Smooth muscle cell (in vitro differentiated cells): Measurements from ENCODE around the gene TPRN. TPM values are rescaled to one million over a fixed set of nuclear protein-coding genes. Genes with fewer than 3 reads are reported as not detected.

Experiments
- DNase-seq: peaks from one replicate; lab custom pipeline; 2025; ENCODE audit not compliant: unreplicated experiment; lab: John Stamatoyannopoulos, UW
- H2AFZ ChIP-seq: fragments of 200-600 bp; sonication (generic); 2 replicates; pipeline ENCODE4 v1.6.0; 2016; ENCODE audit warnings: antibody characterized with exemption, low read depth, mild to moderate bottlenecking
- H3F3A ChIP-seq: fragments of 200-600 bp; sonication (generic); 2 replicates; pipeline ENCODE4 v1.6.0; 2017; ENCODE audit warnings: antibody characterized with exemption, low read depth
- H3K27ac ChIP-seq: fragments of 200-600 bp; sonication (generic); 2 replicates; pipeline ENCODE4 v1.5.1; 2016; ENCODE audit warnings: low read depth, mild to moderate bottlenecking
- H3K27me3 ChIP-seq: fragments of 200-600 bp; sonication (generic); 2 replicates; pipeline ENCODE4 v1.6.1; 2016; ENCODE audit warnings: low read depth, mild to moderate bottlenecking
- H3K36me3 ChIP-seq: fragments of 200-600 bp; sonication (generic); 2 replicates; pipeline ENCODE4 v1.5.1; 2016; ENCODE audit warnings: low read depth
- H3K4me1 ChIP-seq: fragments of 200-600 bp; sonication (generic); 2 replicates; pipeline ENCODE4 v1.5.1; 2016; ENCODE audit warnings: low read depth
- H3K4me2 ChIP-seq: fragments of 200-600 bp; sonication (generic); 2 replicates; pipeline ENCODE4 v1.6.0; 2016; ENCODE audit warnings: mild to moderate bottlenecking
- H3K4me3 ChIP-seq: fragments of 200-600 bp; sonication (generic); 2 replicates; pipeline ENCODE4 v1.5.1; 2016; ENCODE audit warnings: mild to moderate bottlenecking
- H3K79me2 ChIP-seq: fragments of 200-600 bp; sonication (generic); 2 replicates; pipeline ENCODE4 v1.6.0; 2016; ENCODE audit warnings: low read depth, mild to moderate bottlenecking
- H3K9ac ChIP-seq: fragments of 200-600 bp; sonication (generic); 2 replicates; pipeline ENCODE4 v1.6.0; 2016; ENCODE audit warnings: low read depth
- H3K9me3 ChIP-seq: fragments of 200-600 bp; sonication (generic); replicated peaks from 2 replicates; pipeline ENCODE4 v1.5.1; 2016; ENCODE audit warnings: low read depth
- H4K20me1 ChIP-seq: fragments of 200-600 bp; sonication (generic); 2 replicates; pipeline ENCODE4 v1.6.0; 2016; ENCODE audit warnings: low read depth
- WGBS: methylation state at CpG from one replicate; pipeline ENCODE4 v1.1.7; 2016; ENCODE audit warnings: low lambda C conversion rate; 5-methylcytosine and 5-hydroxymethylcytosine counted together
- polyA plus RNA-seq: library from polyadenylated mRNA; unstranded; fragments of >200 nt; fragmentation: Nextera tagmentation; extraction: Ambion mirVana; gene quantifications from 2 replicates; pipeline ENCODE4 v1.2.1, GENCODE V29; 2016
- total RNA-seq: library from RNA; depleted of rRNA; stranded (reverse); fragments of >200 nt; gene quantifications from 2 replicates; pipeline ENCODE4 v1.2.3, GENCODE V29; 2014
- TF ChIP-seq, protein P1 (sequence below): fragments of 200-600 bp; sonication (generic); IDR thresholded peaks from 2 replicates; pipeline ENCODE4 v1.5.1; 2017; ENCODE audit warnings: borderline replicate concordance, mild to moderate bottlenecking, antibody characterized with exemption; ENCODE audit not compliant: insufficient read depth, poor library complexity, severe bottlenecking

TPRN gene
- total and polyA plus RNA-seq, 2 experiments from 2014 or later = 4.0 to 19.0 TPM

DNA sequence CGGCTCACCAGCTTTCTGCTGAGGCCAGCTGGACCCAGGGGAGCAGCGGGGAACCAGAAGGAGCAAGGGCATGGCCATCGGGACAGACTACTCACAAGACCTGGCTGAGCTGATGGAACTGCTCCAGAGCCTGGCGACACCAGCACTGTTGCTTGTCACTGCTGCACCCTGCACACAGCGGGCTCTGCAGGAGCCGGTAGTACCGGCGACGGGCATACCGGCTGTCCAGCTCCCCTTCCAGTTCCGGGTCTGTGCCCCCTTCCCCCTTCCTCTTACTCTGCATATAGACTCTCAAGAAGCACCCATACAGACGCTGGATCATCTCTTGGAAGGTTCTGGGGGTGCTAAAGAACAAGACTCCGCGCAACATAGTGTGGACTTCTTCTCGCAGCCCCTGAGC, 13.2 kb downstream of the TPRN start:
- no peaks in the 10 kb centered on the region for H3K36me3 ChIP-seq
- H3K9ac ChIP-seq = peak overlapping the region; percentile 96

DNA sequence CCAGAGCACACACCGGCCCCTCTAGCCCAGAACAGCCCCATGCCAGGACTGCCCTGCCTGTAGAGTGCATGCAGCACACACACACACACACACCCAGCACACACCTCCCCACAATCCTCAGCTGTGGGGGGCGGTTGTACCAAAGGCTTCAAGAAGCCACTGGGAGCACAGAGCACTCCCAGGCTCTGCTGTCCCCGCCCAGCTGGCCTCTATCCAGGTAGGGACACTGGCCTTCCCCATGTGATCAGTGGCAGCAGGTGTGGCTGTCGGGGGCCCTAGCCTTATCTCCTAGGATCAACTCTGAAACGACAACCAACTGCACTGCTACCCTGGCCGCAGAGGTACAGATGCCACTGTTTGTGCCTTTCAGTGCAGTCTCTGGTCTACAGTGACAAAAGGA, 14.2 kb downstream of the TPRN start:
- TF ChIP-seq, protein P1, sequence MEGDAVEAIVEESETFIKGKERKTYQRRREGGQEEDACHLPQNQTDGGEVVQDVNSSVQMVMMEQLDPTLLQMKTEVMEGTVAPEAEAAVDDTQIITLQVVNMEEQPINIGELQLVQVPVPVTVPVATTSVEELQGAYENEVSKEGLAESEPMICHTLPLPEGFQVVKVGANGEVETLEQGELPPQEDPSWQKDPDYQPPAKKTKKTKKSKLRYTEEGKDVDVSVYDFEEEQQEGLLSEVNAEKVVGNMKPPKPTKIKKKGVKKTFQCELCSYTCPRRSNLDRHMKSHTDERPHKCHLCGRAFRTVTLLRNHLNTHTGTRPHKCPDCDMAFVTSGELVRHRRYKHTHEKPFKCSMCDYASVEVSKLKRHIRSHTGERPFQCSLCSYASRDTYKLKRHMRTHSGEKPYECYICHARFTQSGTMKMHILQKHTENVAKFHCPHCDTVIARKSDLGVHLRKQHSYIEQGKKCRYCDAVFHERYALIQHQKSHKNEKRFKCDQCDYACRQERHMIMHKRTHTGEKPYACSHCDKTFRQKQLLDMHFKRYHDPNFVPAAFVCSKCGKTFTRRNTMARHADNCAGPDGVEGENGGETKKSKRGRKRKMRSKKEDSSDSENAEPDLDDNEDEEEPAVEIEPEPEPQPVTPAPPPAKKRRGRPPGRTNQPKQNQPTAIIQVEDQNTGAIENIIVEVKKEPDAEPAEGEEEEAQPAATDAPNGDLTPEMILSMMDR = no peak
- DNase-seq = no peak
- H3K27me3 ChIP-seq = no peaks in the 10 kb centered on the region
- no peak overlapping the region for H3K27ac ChIP-seq
- H3K9me3 ChIP-seq = no peaks in the 10 kb centered on the region
- H3K79me2 ChIP-seq = peaks cover 39% of the 10 kb centered on the region
- peaks cover 10% of the 10 kb centered on the region for H4K20me1 ChIP-seq
- H3K4me2 ChIP-seq = peak overlapping the region; percentile 100
- no peak overlapping the region for H3K4me3 ChIP-seq
- 90% methylated on average over 6 of the region's 6 CpGs for WGBS
- peaks cover 12% of the 10 kb centered on the region for H3F3A ChIP-seq
- H3K9ac ChIP-seq = no peak overlapping the region
- H3K36me3 ChIP-seq = no peaks in the 10 kb centered on the region
- H2AFZ ChIP-seq = no peak overlapping the region
- H3K4me1 ChIP-seq = peaks cover 18% of the 10 kb centered on the region

More for the DNA sequence above, 13.2 kb downstream of the TPRN start:
- Histone ChIP-seq H3K4me2 (peak overlapping the region; percentile 100), H3F3A (peaks cover 12% of the 10 kb centered on the region), H3K4me1 (peaks cover 18% of the 10 kb centered on the region), H2AFZ (no peak overlapping the region), H3K27me3 (no peaks in the 10 kb centered on the region), H3K9me3 (no peaks in the 10 kb centered on the region), H4K20me1 (peaks cover 10% of the 10 kb centered on the region), H3K4me3 (peak overlapping the region; percentile 88), H3K79me2 (peaks cover 39% of the 10 kb centered on the region), H3K27ac (no peak overlapping the region)
- WGBS = 93% methylated on average over 14 of the region's 15 CpGs
- no peak for DNase-seq
- TF ChIP-seq, protein P1 = no peak

DNA sequence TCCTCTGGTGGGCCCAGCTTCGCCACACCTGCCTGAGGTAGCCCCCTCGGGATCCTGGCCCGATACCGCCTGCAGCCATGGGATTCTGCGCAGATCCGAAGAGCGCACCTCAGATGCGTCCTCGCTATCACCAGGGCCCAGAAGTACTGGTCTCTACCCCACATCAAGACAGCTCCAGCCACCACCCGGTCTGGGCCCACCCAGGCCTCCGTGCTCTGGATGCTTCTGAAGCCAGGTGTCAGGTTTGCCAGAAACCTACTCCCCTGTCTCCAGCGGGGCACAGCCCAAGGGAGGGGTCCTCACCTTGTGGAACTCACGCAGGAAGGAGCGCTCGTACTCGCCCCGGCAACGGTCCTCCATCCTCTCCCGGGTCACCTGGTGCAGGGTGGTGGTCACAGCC, 14.6 kb downstream of the TPRN start:
- no peak overlapping the region for H3K9ac ChIP-seq

More for the DNA sequence above, 14.6 kb downstream of the TPRN start:
- no peak for DNase-seq
- Histone ChIP-seq H2AFZ (no peak overlapping the region), H3K36me3 (no peaks in the 10 kb centered on the region), H4K20me1 (peaks cover 10% of the 10 kb centered on the region), H3K9me3 (no peaks in the 10 kb centered on the region), H3K79me2 (peaks cover 36% of the 10 kb centered on the region), H3F3A (peaks cover 12% of the 10 kb centered on the region), H3K27ac (no peak overlapping the region), H3K4me2 (no peak overlapping the region), H3K4me1 (peaks cover 18% of the 10 kb centered on the region), H3K4me3 (no peak overlapping the region), H3K27me3 (no peaks in the 10 kb centered on the region)
- WGBS = 94% methylated on average over 19 of the region's 19 CpGs
- TF ChIP-seq, protein P1 = no peak
